ENCODE results near the gene SLC38A4.

DNA sequence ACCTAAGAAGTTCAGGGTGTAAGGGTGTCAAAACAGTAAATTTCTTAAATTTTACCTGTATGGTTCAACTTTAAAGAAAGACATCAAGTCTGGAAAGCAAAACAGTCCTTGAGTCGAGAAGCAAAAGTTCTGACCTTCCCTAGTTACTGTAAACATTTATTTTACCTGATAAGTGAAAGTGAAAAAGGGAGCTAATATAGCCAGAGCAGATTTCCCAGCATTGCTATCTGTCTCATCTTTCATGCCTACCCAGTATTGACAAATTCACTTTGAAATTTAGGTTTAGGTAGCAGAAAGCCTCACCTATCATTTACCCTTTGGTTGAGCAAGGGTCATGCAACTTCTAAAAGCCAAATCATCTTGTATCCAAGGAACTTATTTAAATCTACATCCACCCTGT, 24.5 kb downstream of the SLC38A4 start:
- no peak for TF ChIP-seq CTCF (conservative IDR thresholded peaks at IDR 0.05 in 1 of 2, IDR thresholded peaks at IDR 0.05 in 1 of 2; ENCODE audit: low read depth in 1 of 2, low read length in 2 of 2)
- TF ChIP-seq EZH2 (IDR thresholded peaks at IDR 0.05; ENCODE audit: low read length, missing control alignments) = no peak
